Measurements from ENCODE around the gene GMIP. TPM values are rescaled to one million over a fixed set of nuclear protein-coding genes. Genes with fewer than 3 reads are reported as not detected.

GMIP gene
- total RNA-seq, 1 donor, result 6.5 TPM

DNA sequence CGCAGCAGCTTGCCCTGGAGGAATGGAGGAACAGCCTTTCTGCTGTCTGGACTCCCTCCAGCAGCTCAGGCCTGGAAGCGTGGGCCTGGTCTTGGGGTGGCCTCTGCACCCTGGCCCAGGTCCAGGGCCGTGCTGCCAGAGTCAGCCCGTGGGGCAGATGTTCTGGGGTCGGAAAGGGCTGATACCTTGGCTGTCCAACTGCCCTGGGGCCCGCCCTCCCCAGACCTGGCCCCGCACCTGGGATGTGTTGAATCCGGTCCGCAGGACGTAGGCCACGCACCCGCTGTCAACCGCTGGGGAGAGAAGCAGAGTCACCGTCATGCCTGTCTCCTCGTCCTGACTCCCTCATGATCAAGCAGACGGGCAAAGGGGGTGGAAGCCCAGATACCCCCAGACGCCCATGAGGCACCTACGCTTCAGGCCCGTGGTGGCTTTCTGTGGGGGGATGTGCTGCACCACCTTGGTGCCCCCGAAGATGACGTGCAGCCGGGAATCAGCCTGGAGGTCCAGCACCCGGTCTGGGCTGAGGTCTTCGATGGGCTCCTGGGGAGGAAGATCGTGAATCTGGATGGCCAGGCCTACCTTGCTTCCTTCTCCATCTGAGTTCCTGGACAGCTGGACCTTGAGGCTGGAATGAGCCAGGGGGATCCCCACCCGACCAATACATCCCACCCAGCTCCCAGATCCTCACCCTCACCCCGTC, 12.3 kb upstream of the GMIP start:
- no peaks in the 10 kb centered on the region for H3K9me3 ChIP-seq (ENCODE audit: low read depth, low read length)
- peaks cover 70% of the 10 kb centered on the region for H3K36me3 ChIP-seq (ENCODE audit: insufficient read depth, low read length)

DNA sequence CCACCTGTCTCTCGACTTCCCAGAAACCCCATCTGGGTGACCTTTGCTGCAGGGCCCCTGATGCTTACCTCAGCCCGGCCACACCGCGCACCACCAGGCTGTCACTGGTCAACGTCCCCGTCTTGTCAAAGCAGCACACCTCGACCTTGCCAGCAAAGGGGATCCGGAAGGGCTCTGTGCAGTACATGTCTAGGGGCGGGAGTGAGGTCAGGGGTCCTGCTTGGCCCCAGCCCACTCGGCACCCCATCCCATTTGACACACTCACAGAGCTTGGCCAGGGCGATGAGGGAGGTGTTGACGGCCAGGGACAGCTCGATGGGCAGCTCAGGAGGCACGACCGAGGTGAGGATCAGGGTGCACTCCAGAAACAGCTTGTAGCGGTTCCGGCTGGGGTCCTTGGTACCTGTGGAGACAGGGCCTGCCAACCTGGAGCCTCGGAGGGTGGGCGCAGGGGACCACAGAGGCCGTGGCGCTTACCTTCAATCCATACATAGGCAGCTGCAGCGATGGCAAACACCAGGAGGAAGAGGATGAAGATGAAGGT, 11.7 kb upstream of the GMIP start:
- H3K36me3 ChIP-seq (ENCODE audit: insufficient read depth, low read length), result peaks cover 75% of the 10 kb centered on the region
- DNase-seq (ENCODE audit: insufficient read length, low spot score, missing footprints), result peak; percentile 68
- TF ChIP-seq, protein P1, sequence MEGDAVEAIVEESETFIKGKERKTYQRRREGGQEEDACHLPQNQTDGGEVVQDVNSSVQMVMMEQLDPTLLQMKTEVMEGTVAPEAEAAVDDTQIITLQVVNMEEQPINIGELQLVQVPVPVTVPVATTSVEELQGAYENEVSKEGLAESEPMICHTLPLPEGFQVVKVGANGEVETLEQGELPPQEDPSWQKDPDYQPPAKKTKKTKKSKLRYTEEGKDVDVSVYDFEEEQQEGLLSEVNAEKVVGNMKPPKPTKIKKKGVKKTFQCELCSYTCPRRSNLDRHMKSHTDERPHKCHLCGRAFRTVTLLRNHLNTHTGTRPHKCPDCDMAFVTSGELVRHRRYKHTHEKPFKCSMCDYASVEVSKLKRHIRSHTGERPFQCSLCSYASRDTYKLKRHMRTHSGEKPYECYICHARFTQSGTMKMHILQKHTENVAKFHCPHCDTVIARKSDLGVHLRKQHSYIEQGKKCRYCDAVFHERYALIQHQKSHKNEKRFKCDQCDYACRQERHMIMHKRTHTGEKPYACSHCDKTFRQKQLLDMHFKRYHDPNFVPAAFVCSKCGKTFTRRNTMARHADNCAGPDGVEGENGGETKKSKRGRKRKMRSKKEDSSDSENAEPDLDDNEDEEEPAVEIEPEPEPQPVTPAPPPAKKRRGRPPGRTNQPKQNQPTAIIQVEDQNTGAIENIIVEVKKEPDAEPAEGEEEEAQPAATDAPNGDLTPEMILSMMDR (IDR thresholded peaks at IDR 0.05; ENCODE audit: extremely low read depth, low read depth, low read length), result no peak

More for the DNA sequence above, 12.3 kb upstream of the GMIP start:
- peak; percentile 42 for DNase-seq (ENCODE audit: insufficient read length, low spot score, missing footprints)
- Histone ChIP-seq H3K4me2 (ENCODE audit: insufficient read depth, low read length) (no peak overlapping the region), H4K20me1 (ENCODE audit: insufficient read depth, low read length) (peaks cover 4% of the 10 kb centered on the region), H3K79me2 (ENCODE audit: insufficient read depth, low read length) (peaks cover 14% of the 10 kb centered on the region), H3K4me1 (ENCODE audit: insufficient read depth, low read length) (no peaks in the 10 kb centered on the region), H3K27ac (ENCODE audit: low read depth, low read length) (no peak overlapping the region), H3K27me3 (ENCODE audit: insufficient read depth, low read length) (no peaks in the 10 kb centered on the region), H3K4me3 (ENCODE audit: insufficient read depth, low read length) (no peak overlapping the region), H2AFZ (ENCODE audit: low read length) (no peak overlapping the region)
- TF ChIP-seq, protein P1 (IDR thresholded peaks at IDR 0.05; ENCODE audit: extremely low read depth, low read depth, low read length), result no peak

DNA sequence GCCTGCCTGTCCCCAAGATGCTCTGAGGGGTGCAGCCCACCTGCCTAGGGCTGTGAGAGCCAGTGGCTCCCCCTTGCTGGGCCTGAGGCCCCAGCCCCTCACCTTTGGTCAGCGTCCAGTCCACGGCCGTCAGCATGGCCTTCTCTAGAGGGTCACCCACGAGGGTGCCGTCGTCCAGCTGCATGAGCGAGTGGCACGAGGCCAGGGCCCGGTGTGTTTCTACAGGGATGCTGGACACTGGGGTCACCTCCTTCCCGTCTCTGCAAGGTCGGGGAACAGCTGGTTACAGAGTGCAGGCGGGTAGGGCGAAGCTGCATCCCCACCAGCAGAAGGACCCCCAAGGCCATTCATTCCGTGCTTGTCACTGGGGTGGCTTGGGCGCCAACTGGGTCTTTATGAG, 11.0 kb upstream of the GMIP start:
- Histone ChIP-seq H2AFZ (ENCODE audit: low read length) (no peak overlapping the region), H3K27me3 (ENCODE audit: insufficient read depth, low read length) (no peaks in the 10 kb centered on the region), H3K4me2 (ENCODE audit: insufficient read depth, low read length) (no peak overlapping the region), H3K79me2 (ENCODE audit: insufficient read depth, low read length) (peaks cover 5% of the 10 kb centered on the region), H3K36me3 (ENCODE audit: insufficient read depth, low read length) (peaks cover 77% of the 10 kb centered on the region), H3K4me3 (ENCODE audit: insufficient read depth, low read length) (no peak overlapping the region), H3K27ac (ENCODE audit: low read depth, low read length) (no peak overlapping the region), H3K4me1 (ENCODE audit: insufficient read depth, low read length) (no peaks in the 10 kb centered on the region), H3K9me3 (ENCODE audit: low read depth, low read length) (no peaks in the 10 kb centered on the region), H4K20me1 (ENCODE audit: insufficient read depth, low read length) (peaks cover 4% of the 10 kb centered on the region)
- TF ChIP-seq, protein P1 (IDR thresholded peaks at IDR 0.05; ENCODE audit: extremely low read depth, low read depth, low read length), result no peak
- peak; percentile 50 for DNase-seq (ENCODE audit: insufficient read length, low spot score, missing footprints)

More for the DNA sequence above, 11.7 kb upstream of the GMIP start:
- Histone ChIP-seq H3K79me2 (ENCODE audit: insufficient read depth, low read length) (peaks cover 12% of the 10 kb centered on the region), H3K27ac (ENCODE audit: low read depth, low read length) (no peak overlapping the region), H3K27me3 (ENCODE audit: insufficient read depth, low read length) (no peaks in the 10 kb centered on the region), H3K9me3 (ENCODE audit: low read depth, low read length) (no peaks in the 10 kb centered on the region), H3K4me2 (ENCODE audit: insufficient read depth, low read length) (no peak overlapping the region), H3K4me1 (ENCODE audit: insufficient read depth, low read length) (no peaks in the 10 kb centered on the region), H4K20me1 (ENCODE audit: insufficient read depth, low read length) (peaks cover 4% of the 10 kb centered on the region), H2AFZ (ENCODE audit: low read length) (no peak overlapping the region), H3K4me3 (ENCODE audit: insufficient read depth, low read length) (no peak overlapping the region)

DNA sequence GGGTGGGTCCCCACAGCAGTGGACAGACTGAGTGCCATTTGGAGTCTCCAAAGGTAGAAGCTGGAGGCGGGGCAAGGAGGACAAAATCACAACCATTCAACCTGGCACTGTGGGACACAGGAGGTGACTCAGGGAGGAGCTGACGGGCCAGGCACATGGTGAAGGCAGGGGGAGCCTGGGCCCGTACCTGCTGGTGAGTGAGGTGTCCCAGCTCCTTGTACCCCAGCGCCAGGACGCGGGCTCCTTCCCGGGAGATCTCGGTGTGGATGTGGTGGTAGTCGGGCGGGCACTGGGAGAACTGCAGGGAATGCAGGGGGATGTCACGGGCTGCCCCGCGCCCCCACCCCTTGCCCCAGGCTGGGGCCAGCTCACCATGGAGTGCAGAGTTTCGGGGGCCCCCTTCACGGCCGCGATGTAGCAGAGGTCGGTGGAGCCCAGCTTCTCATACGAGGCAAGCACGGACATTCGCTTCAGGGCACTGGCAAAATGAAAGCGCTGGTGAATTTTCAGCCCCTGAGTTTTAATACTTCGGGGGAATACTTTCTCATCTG, 10.2 kb upstream of the GMIP start:
- Histone ChIP-seq H3K27me3 (ENCODE audit: insufficient read depth, low read length) (no peaks in the 10 kb centered on the region), H4K20me1 (ENCODE audit: insufficient read depth, low read length) (peaks cover 4% of the 10 kb centered on the region), H3K36me3 (ENCODE audit: insufficient read depth, low read length) (peaks cover 78% of the 10 kb centered on the region), H2AFZ (ENCODE audit: low read length) (no peak overlapping the region), H3K27ac (ENCODE audit: low read depth, low read length) (no peak overlapping the region), H3K4me1 (ENCODE audit: insufficient read depth, low read length) (no peaks in the 10 kb centered on the region), H3K4me2 (ENCODE audit: insufficient read depth, low read length) (no peak overlapping the region), H3K4me3 (ENCODE audit: insufficient read depth, low read length) (no peak overlapping the region), H3K79me2 (ENCODE audit: insufficient read depth, low read length) (peaks cover 4% of the 10 kb centered on the region), H3K9me3 (ENCODE audit: low read depth, low read length) (no peaks in the 10 kb centered on the region)
- peak; percentile 71 for DNase-seq (ENCODE audit: insufficient read length, low spot score, missing footprints)
- TF ChIP-seq, protein P1 (IDR thresholded peaks at IDR 0.05; ENCODE audit: extremely low read depth, low read depth, low read length), result no peak
